ENCODE results near the gene VSTM2L.

The VSTM2L gene

GRCh38 chr20:37940858-37941257, 37.9 kb downstream of the VSTM2L start:
- Histone ChIP-seq H3K36me3 (replicated peaks) (no peaks in the 10 kb centered on the region), H3K4me3 (ENCODE audit: low read depth, low read length) (no peak overlapping the region), H3K27ac (no peak overlapping the region), H3K27me3 (replicated peaks) (no peaks in the 10 kb centered on the region)
- TF ChIP-seq CTCF (IDR thresholded peaks at IDR 0.05; ENCODE audit: low read depth, low read length, missing control alignments): no peak
- no peak for DNase-seq
- in situ Hi-C loops (cut with HindIII; ENCODE audit: low pct_ligation_motif_present, low sequenced_read_pairs): no loop called here

GRCh38 chr20:37941332-37941731, 38.4 kb downstream of the VSTM2L start:
- TF ChIP-seq CTCF (IDR thresholded peaks at IDR 0.05; ENCODE audit: low read depth, low read length, missing control alignments): peak; percentile 56
- H3K27me3 ChIP-seq (replicated peaks): no peaks in the 10 kb centered on the region
- in situ Hi-C loops (cut with HindIII; ENCODE audit: low pct_ligation_motif_present, low sequenced_read_pairs): no loop called here
- no peak overlapping the region for H3K27ac ChIP-seq
- no peak overlapping the region for H3K4me3 ChIP-seq (ENCODE audit: low read depth, low read length)
- H3K36me3 ChIP-seq (replicated peaks): no peaks in the 10 kb centered on the region
- no peak for DNase-seq

GRCh38 chr20:37941992-37942391, 39.1 kb downstream of the VSTM2L start:
- H3K27ac ChIP-seq: no peak overlapping the region
- TF ChIP-seq CTCF (IDR thresholded peaks at IDR 0.05; ENCODE audit: low read depth, low read length, missing control alignments): no peak
- in situ Hi-C loops (cut with HindIII; ENCODE audit: low pct_ligation_motif_present, low sequenced_read_pairs): no loop called here
- DNase-seq: no peak
- no peak overlapping the region for H3K4me3 ChIP-seq (ENCODE audit: low read depth, low read length)
- peaks cover 3% of the 10 kb centered on the region for H3K27me3 ChIP-seq (replicated peaks)
- no peaks in the 10 kb centered on the region for H3K36me3 ChIP-seq (replicated peaks)

GRCh38 chr20:37943033-37943432, 40.1 kb downstream of the VSTM2L start:
- Histone ChIP-seq H3K27ac (no peak overlapping the region), H3K36me3 (replicated peaks) (no peaks in the 10 kb centered on the region), H3K27me3 (replicated peaks) (peaks cover 3% of the 10 kb centered on the region), H3K4me3 (ENCODE audit: low read depth, low read length) (no peak overlapping the region)
- DNase-seq: no peak
- in situ Hi-C loops (cut with HindIII; ENCODE audit: low pct_ligation_motif_present, low sequenced_read_pairs): no loop called here
- no peak for TF ChIP-seq CTCF (IDR thresholded peaks at IDR 0.05; ENCODE audit: low read depth, low read length, missing control alignments)

- Histone ChIP-seq H3K27me3 (replicated peaks) (peaks cover 3% of the 10 kb centered on the region), H3K27ac (no peak overlapping the region), H3K36me3 (replicated peaks) (no peaks in the 10 kb centered on the region), H3K4me3 (ENCODE audit: low read depth, low read length) (no peak overlapping the region)
- TF ChIP-seq CTCF (IDR thresholded peaks at IDR 0.05; ENCODE audit: low read depth, low read length, missing control alignments): no peak
- DNase-seq: no peak
- in situ Hi-C loops (cut with HindIII; ENCODE audit: low pct_ligation_motif_present, low sequenced_read_pairs): no loop called here
These were observed 40.9 kb downstream of the VSTM2L start for GRCh38 chr20:37943501-37944455.
